ENCODE results near the gene MZF1.

The MZF1 gene

DNA sequence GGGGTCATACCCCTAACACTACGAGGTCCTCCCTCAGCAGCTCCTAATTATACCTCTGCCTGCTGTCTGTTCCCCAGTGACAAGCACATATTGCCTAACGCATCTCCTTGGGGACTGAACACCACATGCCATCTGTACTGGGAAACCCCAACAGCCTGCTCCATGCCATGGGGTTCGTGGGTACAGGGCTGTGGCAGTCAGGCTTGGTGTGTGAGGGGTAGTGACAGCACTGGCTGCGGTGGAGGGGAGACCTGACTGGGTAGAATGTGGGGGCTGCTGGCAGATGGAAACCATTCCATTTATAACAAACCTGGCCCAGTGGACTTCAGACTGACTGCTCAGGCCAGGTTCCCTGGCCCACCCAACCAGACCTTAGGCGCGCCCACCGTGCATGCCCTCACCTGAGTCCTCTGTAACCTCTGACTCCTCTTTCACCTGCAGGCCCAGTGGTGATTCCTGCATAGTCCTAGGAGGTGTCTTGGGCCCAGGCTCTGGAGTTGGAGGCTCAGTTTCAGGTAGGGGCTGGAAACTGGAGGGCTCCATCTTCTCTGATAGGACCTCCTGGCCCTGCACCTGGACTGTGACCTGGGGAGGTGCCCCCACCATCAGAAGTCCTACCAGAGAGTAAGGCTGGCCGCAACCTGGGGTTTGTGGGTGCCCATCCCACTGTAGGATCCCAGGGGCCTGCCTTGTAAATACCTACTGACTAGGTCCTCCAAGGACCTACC lies 3.0 kb downstream of the MZF1 start:
- no peak for DNase-seq

DNA sequence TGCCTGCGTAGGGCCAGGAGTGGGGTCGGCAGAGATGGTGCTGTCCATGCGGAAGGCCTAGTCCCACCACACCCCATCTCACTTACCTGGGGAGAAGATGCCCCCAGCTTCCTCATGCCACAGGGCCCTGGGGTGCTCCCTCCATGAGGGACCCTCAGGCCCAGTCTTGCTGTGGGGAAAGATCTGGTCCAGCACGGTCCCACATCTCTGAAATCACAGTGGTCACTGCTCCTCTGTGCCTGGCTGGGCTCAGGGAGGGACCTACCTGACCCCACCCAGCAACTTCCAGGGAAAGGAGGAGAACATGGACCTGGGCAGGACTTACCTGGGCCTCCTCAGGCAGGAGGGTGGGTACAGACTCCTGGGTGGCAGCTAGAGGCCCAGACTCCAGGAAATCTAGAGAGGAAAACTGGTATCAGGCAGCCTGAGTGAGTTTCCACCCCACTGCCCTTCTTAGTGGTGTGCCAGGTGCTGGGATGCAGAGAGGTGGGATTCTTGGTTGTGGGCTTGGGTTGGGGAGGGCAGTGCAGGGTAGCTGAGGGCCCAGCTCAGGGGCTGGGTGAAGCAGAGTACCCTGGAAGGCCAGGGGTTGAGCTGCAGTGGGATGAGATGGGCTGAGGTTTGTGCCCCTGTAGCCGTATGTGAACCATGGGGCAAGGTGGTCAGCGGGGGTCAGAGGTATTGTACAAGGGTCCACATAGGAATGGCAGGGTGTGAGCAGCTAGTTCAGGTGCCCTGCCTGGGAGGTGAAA lies 3.8 kb downstream of the MZF1 start:
- no peak for DNase-seq

DNA sequence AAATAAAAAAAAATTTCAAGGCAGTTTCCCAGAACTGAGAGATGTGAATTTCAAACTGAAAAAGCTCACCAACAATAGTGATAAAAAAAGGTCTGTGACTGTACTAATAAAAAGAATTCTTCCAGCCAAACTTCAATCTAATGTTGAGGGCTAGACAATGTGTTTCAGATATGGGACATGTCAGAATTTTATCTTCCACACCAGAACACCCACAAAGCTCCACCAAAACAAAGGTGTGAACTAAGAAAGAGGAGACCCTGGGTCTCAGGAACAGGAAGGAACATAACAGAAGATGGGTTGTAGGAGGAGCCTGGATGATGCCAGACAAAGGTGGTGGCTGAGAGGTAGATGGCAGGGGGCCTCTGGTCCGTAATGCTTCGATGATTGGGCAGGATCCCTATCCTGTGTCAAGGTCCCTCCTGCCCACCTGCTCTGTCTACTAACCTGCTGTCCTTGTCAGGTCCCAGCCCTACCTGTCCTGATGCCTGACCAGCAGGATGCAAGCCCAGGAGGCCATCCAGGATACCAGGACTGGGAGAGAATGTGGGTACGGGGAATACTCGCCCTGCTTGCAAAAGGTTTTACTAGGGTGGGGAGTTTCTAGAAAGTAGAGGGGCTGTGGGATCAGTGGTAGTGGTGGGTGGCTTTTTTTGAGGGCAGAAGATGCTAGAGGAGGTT lies 4.5 kb downstream of the MZF1 start:
- no peak for DNase-seq

DNA sequence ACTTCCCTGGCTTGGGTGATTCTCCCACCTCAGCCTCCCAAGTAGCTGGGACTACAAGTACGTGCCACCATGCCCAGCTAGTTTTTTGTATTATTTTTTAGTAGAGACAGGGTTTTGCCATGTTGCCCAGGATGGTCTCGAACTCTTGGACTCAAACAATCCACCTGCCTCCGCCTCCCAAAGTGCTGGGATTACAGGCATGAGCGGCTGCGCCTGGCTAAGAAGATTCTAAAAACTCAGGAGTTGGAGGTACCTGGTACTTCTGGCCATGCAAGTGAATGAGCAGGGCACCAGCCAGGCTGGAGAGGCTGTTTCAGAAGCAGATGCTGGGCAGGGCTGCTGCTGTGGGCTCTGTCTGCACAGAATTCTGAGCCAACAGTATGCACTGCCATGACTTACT lies 6.1 kb downstream of the MZF1 start:
- DNase-seq: no peak

DNA sequence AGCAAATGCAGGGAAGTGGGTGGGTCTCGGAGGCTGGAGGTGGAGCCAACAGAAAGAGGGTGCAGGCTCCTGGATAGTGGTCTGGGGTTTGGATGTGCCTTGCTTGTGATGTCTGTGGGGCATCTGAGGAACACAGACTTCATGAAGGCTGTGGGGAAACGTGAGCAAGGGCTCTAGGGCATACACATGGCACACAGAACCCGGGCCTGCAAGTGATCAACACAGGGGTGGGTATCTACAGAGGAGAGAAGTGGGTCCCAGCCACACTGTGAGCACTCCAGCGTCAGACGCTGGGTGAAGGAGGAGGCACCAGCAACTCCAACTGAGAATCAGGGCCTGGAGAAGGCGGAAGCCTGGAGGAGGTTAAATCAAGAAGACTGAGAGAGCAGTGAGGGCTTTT lies 9.3 kb downstream of the MZF1 start:
- no peak for DNase-seq

DNA sequence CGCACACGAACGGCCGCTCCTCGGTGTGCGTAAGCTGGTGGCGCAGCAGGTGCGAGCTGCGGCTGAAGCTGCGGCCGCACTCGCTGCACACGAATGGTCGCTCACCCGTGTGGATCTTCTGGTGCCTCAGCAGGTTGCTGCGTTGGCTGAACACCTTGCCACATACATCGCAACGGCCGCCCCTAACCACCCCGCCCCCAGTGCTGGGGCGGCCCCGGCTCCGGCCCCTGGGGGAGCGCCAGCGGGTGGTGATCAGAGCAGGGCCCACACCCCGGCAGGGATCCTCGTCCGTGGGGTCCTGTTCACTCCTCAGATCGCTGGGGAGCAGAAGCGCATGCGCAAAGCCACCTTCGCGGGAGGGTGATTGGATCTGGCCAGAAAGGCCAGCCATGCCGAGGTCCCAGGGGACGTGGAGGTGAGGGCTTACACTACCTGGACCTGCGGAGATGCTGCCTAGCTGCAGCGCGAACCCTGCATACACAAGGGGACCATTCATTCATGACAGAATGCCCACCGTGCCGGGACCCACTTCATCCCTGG lies 10.0 kb downstream of the MZF1 start:
- DNase-seq: no peak

DNA sequence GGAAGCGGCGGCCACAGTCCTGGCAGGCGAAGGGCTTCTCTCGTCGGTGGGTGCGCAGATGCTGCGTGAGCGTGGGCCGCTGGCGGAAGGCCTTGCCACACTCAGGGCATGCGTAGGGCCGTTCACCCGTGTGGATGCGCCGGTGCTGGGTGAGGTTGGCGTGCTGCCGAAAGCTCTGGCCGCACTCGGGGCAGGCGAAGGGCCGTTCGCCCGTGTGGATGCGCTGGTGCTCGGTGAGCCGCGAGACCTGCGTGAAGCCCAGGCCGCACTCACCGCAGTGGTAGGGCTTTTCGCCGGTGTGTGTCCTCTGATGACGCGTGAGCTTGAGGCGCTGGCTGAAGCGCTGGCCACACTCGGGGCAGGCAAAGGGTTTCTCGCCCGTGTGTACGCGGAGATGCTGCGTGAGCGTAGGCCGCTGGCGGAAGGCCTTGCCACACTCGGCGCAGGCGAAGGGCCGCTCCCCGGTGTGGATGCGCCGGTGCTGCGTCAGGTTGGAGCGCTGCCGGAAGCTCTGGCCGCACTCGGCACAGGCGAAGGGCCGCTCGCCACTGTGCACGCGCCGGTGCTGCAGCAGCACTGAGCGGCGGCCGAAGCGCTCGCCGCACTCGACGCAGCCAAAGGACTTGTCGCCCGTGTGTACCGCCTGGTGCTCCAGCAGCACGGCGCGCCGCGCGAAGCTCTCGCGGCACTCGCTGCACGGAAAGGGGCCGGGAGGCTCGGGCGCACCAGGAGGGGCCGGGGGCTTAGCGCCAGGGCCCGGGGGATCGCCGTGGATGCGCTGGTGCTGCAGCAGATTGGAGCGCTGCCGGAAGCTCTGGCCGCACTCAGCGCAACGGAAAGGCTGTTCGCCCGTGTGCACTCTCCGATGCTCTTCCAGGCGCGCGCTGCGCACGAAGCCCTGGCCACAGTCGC lies 10.8 kb downstream of the MZF1 start:
- no peak for DNase-seq

DNA sequence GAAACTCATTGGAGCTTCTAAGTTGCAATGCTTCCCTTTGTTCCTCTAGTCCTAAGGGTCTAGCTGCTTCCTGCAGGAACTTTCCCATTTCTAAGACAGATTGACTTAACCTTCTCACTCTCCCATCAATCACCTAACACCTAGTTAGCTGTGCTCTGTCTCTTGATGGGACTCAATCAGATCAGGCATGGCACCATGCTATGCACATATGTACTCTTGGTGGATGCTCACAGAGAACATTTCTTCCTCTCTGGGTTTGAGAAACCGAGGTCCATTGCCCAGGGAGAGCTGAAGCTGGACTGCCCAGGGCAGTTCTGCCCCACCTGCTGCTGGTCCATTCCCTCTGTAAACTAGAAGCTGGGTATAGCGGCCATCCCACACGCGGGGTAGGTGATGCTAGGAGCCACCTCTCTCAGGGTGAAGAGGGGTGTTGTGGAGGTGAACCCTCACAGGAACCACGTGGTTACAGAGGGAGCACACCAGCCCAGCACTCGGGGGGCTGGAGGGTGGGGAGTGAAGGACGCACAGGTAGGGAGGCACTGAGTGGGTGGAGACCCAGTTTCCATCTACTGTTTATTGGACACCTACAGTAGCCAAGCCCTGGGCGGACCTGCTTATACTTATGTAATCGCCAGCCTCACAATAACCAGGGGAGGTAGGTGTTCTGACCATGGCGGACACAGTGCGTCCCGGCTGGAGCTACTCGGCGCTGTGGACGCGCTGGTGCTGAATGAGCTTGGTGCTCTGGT lies 11.6 kb downstream of the MZF1 start:
- DNase-seq: no peak

DNA sequence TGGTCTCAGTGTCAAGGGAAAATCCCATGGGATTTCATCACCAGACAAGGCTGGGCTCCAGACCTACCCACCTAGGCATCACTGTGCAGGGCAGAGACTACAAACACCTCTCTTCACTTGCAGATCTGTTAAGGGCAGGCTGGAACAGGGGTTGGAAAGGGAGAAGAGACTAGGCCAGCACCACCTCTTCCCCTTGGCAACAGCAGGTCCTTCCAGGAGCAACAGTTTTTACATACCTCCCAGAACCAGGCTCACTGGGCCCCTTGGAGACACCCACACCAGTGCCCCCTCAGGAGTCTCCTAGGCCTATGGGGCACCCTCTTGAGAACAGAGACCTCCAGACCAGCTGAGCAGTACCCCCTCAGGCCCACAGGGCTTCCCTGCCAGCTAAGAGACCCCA lies 12.2 kb downstream of the MZF1 start:
- DNase-seq: no peak

DNA sequence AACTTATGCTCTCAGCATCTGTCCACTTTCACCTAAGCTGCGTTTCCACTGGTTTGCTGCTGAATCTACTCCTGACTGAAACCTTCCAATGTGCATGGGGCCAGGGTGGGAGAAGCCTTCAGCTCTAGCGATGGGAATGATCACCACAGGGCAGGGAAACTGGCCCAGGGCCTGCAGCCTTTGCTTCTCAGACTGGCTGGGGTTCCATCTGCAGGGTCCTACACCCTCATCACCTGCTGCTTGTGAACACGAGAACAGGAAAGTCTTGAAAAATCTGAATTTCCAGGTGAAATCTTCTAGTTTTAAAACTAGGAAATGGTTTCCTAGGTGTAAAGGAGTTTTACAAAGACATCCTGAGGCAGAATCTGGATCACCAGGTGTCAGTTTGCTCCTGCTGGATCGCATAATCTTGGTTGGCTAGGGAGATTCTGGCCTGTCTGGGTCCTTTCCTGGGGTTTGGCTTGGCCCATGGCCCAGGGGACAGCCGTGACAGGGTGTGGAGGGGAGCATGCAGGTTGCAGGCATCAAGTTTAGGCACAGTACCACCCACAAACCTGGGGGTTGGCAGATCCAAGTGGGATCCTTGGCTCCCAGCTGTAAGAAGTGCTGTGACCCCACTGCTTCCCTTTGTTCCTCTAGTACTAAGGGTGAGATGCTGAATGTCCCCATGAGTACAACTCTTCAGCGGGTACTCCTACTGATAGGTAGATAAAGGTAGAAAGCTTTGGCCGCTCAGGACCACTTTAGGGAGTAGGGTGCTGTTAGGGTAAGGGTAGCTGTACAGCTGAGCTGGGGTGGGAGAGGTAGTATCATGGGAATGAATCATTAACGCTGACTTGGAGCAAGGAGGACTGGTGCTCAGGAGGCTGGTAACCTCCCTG lies 12.9 kb downstream of the MZF1 start:
- DNase-seq: no peak

DNA sequence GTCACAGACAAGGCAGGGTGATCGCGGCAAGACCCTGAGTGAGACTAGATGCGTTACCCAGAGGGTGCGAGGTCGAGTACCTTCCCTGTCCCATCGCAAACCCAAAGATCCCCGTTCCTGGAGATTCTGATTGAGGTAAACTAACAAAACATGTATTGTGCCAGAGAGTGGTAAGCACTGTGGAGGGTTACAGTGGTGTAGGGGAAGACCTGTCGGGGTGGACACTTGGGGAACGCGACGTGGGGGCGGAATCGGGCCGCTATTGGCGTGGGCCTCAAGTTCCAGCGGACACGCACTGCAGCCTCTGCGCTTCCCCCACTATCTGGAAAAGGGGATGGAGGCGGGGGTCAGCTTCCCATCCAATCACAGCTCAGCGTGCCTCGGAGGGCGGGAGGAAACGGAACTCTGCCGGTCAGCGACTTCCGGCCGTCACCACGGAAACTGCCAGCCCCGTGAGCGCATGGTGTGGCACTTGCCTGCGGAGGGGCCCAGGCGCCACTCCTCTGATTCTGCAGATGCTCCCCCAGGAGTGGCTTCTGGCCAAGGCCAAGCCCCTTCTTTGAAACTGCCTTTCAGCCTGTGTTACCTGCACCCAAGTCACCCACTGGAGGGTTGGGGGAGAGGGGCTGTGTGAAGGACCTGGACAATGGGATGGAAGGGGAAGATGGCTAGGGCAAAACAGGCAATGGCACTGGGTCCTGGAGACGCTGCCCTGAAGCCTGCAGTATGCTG lies 13.7 kb downstream of the MZF1 start:
- no peak for DNase-seq

DNA sequence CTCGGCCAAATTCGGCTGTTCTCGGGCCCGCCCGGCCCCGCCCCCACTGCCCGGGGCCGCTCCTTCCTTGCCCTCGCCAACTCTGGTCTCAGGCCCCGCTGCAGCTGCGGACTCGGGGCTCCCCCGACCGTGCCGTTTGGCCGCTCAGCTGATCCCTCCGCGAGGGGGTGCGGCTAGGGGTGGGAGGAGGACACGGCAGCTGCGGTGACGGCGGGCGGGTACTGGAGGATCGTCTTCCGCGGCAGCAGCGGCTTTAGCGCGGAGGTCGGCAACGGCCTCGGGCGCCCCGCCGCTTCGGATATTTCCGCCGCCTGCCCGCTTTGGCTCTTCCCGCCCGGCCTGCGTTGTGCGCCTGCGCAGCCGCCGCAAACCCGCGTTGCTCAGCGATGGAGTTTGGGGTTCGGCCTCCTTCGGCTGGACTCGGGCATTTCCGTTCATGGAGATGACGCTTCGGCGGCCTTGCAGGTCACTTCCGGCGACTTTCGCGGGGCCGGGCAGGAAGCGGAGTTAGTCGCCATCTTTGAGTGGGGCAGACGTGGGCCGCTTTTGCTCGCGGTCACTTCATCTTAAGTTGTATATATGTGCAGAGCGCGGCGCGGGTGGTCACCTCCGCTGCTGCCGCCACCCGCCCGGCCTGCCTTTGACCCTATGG lies 14.4 kb downstream of the MZF1 start:
- DNase-seq: no peak

DNA sequence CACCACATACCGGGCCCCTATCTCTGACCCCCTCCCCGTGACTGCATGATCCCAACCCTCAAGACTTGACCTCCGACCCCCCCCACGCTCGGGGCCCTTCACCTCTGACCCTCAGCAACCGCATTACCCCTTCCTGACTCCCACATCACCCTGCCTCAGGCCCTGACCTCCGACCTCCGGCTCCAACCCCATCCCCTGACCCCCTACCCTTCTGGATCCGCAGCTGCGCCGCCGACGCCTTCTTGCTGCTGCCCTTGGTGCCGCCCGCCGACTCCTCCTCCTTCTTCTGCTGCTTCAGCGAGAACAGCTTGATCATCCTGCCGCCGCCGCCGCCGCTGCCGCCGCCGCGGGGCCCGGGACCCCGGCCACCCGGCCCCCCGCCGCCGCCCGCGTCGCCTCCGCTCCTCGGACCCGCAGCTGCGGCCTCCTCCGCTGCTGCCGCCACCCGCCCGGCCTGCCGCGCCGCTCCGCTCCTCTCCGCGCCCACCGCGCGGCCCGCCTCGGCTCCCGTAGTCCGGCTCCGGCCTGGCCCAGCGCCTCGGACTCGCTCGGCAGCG lies 15.0 kb downstream of the MZF1 start, which contains the start of gene UBE2M:
Gene UBE2M, minus strand, starts transcription at position 546 of the 557 bp plus-strand sequence. Its CDS starts 230 bp downstream, at position 316.
- no peak for DNase-seq

DNA sequence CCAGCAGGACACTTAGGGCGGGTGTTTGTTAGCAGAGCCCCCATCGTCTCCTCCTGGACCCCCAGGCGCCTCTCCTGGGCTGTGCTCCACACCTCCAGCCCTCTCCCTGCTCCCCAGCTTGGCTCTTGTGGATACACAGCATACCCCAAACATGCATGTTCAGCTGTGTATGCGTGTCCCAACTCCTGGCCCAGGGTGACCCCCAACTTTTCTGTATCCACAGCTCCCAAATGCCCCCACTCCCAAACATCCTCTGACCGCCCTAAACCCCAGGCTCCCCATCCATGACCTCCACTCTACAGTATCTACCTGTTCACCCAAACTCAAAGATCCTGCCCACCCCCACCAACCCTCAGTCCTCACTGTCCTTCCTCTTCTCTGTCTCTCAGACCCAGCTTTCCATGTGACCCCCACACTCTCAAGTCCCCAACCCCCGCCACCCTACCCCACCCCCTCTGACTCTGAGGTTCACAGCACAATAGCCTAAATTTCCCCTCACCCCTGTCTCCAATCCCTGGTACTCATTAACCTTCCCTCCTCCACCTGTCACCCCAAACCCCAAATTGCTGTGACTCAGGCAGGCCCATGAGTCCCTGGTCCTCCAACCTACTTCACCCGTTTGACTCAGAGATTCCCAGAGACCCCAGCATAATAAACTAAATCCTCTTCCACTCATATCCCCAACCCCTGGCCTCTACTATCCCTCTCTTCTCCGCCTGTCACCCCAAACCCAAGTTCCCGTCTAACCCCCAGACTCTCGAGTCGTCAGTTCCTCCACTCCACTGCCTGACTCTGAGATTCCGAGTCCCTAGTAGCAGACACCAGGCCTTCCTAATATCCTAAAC lies 15.7 kb downstream of the MZF1 start:
- DNase-seq: no peak

DNA sequence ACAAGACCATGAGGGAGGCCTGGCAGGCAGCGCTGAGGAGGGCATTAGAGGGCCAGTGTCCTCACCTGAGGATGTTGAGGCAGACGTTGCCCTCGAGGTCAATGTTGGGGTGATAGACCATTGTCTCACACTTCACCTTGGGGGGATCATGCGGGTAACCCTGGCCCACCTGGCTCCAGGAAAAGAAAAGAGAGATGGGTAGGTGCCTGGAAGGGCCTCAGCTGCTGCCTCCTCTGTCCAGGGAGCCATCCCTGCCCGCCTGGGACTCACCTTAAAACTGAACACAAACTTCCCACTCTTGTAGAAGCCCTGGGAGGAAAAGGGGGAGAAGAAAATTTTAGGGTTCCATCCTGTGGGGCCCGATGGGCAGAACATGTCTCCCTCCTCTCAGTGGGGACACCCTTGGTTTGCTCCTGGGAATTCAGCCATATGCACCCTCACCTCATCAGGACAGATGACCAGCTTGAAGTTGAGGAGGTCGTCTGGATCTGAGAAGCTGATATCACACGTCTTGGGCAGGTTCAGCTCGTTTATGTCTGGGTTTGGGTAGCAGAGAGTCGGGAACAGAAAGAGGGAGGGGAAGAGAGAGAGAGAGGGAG lies 16.4 kb downstream of the MZF1 start:
- DNase-seq: no peak

DNA sequence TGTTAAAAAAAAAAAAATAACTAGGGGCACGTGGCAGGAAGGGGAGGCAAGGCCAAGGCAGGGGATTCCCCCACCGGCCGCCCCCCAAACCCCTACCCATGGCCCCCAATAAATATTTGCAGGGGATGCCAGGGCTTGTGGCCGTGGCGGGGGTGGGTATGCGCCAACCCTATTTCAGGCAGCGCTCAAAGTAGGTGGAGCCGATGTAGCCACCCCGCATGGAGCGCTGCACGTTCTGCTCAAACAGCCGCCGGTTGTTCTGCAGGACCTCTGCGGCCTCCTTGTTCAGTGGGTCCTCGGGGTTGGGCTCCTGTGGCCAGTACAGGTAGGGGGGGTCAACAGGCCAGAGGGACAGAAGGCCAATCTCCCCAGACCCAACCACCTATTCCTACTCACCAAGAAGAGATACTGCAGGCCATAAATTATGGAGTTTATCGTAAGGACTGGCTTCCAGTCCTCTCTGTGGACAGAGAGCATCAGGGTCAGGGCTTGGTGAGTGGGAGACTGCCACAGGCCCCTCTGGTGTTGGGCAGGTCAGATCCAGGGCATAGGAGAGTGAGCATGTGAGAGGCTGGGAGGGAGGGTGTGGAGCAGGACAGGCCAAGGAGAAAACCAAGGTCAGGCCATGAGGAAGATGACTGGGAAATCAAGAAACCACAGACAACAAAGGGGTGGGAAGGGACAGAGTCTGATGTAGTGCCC lies 17.1 kb downstream of the MZF1 start:
- no peak for DNase-seq

DNA sequence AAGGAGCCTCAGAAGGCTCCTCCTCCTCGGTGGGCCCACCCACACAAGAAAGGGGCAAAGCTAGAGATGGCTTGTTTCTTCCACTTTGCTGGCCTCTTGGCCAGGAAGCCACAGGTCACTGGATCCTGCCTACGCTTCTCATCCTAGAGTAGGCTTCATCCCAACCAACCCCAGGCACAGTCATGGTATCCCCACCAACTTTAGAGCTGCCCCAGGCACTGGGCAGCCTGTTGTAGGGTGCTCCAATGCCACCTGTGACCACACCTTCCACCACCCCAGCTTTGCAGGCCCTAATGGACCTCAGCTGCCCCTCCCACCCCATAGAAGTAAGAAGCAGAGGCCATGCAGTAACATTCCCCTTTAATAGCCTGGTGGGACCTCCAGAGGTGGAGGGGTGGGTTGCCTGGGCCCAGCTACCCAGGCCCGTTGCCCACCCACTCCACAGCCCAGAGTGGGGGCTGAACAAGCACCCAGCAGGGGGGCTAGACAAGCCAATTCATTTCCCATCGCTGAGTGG lies 17.7 kb downstream of the MZF1 start:
- DNase-seq: no peak
